ENCODE results near the gene ATOH8.
"Not testable (repeated sequence)": the region's sequence is repeated elsewhere in the genome, so short reads cannot be mapped to it uniquely, and the experiment has no call there.

The ATOH8 gene

DNA sequence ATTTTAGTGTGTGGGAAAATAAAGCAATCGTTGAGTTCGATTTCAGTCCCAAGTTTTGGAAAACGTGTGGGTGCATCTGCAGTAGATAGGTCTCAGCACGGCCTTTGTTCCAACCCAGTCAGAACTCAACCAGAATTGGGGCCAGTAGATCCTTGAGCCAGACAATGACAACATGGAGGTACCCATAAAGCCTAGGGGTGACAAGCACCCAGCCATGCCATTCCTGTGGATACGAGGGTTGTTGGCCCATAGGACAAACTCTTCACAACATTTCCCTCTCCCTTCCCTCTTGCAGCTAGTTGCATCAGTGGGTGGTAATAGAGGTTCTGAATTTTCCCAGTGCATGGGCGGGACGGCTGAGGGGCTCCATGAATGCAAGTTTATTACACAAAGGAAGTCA, 74.9 kb downstream of the ATOH8 start:
- no peak for DNase-seq (ENCODE audit: low read depth)

- not testable (repeated sequence) for DNase-seq (ENCODE audit: low read depth)
These were observed 75.6 kb downstream of the ATOH8 start for GRCh38 chr2:85829394-85829793.

DNA sequence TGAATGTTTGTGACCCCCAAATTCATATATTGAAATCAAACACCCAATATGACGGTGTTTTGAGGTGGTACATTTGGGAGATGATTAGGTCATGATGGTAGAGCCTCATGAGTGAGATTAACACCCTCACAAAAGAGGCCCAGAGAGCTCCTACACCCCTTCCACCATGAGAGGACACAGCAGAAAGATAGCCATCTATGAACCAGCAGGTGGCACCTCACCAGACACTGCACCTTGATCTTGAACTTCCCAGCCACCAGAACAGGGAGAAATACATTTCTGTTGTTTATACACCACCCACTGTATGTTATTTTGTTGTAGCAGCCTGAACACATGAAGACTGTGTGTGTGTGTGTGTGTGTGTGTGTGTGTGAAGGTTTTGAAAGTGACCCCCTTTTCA, 76.9 kb downstream of the ATOH8 start:
- no peak for DNase-seq (ENCODE audit: low read depth)

DNA sequence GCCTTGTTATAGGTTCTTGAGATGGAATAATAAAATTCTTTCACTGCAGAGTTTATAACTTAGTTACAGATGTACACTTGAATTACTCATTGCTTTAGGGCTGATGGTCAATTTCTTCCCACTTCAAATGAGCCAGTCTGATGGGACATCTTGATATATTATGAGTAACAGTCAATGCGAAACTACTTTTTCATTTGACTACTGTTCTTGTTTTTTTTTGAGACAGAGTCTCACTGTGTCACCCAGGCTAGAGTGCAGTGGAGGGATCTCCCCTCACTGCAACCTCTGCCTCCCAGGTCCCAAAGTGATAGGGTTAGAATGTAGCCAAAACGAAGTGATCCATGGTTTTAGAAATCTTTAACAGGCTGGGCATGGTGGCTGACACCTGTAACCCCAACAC, 77.9 kb downstream of the ATOH8 start:
- no peak for DNase-seq (ENCODE audit: low read depth)

DNA sequence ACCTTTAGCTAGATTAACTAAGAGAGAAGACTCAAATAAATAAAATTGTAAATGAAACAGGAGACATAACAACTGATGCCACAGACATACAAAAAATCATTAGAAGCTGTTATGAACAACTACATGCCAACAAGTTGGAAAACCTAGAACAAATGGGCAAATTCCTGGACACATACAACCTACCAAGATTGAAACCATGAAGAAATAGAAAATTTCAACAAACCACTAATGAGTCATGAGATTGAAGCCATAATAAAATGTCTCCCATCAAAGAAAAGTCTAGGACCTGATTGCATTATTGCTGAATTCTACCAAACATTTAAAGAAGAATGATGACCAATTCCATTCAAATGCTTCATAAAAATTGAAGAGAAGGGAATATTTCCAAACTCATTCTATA, 80.7 kb downstream of the ATOH8 start:
- DNase-seq (ENCODE audit: low read depth), result no peak
